GM18951 (cell line): ENCODE data around the gene KHSRP.
A peak's percentile ranks its signal among the peaks of the same experiment; 100 is the strongest.

ENCODE experiments used
- POLR2A ChIP-seq: IDR thresholded peaks from 4 replicates; pipeline ENCODE4 v1.6.1; 2011; ENCODE audit warnings: mild to moderate bottlenecking; ENCODE audit not compliant: insufficient read length, insufficient read depth; ENCODE audit errors: extremely low read depth
- in situ Hi-C: fragments of 300-500 bp; cut with MboI; formaldehyde crosslinking; loops from one replicate; pipeline ENCODE4 v1.12.0; 2022; ENCODE audit warnings: low sequenced_read_pairs, mixed read lengths, inconsistent platforms; ENCODE audit not compliant: unreplicated experiment

The KHSRP gene

DNA sequence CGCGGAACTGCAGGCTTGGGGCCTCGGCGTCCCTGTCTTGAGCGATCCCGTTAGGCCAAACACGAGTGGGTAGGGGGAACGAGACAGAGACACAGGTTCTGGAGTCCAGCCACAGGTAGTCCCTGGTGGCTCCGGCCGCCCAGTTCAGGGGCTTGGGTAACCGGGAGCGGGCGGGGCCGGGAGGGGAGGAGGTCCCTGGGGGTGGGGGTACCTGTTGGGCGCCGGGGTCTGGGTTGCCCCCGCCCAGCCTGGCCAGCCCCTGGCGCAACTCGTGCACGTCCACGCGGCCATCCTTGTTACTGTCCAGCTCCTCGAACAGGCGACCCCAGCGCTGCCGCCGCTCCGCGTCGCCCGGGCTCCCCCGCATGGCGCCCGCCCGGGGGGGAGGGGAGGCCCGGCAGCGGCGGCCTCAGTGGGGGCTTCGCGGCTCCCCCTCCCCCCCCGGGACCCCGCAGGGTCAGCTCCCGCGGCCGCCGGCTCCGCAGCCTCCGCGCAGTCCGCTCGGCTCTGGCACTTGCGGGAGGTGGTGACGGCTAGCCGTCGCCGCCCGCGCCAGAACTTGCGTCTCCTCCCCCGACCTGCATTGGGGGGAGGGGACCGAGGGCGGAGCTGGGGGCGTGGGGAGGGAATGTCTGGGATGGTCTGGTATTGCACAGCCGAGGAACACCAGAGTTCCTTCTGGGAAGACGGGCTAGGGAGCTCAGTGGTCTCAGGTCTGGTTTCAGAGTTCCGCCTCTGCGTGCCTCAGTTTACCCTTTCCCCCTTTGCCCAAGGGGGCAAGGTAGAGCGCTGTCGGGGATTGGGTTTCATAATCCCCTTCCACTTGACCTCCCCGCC is 34.9 kb upstream of the KHSRP start, which contains the start of gene SLC25A23:
Gene SLC25A23 (minus strand): TSS at position 531 of the 837 bp plus-strand sequence. CDS start 164 bp downstream, at position 367.
- peak; percentile 56 for TF ChIP-seq POLR2A
- in situ Hi-C loops = no loop called here

DNA sequence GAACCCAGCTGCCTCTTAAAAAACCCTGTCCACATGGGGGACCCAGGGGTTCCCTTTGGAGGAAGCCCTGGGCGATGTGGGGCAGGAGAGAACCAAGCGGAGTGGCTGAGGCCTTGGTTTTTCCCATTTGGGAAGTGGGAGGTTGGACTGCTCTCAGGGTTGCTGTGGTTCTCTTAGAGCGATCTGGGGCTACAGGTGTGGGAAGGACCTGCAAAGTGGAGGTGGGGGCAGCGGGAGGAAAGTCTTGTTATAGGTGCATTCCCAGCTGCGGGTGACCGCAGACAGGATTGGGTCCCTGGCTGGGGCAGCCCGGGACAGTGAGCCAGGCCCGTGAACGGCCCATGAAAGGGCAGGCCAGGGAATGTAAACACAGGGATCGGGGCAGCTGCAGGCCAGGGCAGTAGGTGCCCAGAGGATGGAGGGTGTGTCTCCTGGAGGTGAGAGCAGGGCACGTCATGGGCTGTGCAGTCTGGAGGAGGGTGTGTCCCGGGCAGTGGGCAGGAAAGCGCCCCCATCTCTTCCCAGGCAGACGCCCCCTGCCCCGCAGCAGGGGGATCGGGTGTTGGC is 34.2 kb upstream of the KHSRP start:
- in situ Hi-C loops = no loop called here
- TF ChIP-seq POLR2A = no peak

DNA sequence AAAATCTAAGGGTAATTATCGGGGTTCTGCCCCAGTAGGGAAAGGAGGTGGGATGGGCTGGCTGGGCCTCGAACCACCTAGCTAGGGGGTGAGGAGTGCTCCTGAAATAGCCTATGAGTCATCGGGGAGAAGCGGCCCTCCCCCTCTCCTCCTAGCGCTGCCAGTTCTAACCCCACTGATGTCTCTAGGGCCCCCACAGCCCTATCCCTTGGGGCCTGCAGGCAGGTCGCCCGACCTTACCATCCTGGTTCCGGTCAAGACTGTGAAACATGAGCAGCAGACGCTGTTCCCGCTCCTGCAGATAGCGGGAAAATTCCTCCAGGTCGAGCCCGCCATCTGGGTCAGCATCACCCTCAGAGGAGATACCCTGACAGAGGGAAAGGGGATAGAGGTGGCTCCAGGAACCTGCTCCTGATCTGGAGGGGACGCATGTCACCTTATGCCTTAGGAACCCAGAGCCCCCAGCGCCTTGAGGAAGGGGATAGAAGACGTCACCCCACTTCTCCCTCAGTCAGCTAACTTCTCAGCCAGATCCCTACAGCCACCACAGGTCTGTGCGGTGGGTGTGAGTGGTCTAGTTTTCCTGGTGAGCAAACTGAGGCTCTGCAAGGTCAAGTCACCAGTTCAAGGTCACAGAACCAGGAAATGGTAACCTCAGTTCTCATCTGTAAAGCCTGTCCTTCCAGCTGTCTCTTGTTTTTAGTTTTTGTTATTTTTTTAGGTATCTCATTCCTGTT is 33.5 kb upstream of the KHSRP start:
- TF ChIP-seq POLR2A = no peak
- in situ Hi-C loops = no loop called here

DNA sequence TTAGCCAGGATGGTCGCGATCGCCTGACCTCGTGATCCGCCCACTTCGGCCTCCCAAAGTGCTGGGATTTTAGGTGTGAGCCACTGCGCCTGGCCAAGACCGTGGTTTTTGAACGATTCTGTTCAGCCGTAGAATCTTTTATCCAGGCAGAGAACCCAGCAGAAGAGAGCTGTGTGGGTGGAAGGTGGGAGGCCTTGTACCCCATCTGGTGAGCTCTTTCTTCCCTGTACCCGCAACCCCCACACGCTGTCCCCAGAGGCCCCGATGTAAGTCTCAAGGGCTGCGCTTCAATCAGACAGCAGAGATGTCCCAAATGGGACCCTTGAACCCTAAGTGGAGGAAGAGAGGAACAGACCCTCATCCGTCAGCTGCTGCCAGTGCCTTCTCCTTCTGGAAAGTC is 31.3 kb upstream of the KHSRP start:
- TF ChIP-seq POLR2A = no peak
- in situ Hi-C loops = no loop called here

DNA sequence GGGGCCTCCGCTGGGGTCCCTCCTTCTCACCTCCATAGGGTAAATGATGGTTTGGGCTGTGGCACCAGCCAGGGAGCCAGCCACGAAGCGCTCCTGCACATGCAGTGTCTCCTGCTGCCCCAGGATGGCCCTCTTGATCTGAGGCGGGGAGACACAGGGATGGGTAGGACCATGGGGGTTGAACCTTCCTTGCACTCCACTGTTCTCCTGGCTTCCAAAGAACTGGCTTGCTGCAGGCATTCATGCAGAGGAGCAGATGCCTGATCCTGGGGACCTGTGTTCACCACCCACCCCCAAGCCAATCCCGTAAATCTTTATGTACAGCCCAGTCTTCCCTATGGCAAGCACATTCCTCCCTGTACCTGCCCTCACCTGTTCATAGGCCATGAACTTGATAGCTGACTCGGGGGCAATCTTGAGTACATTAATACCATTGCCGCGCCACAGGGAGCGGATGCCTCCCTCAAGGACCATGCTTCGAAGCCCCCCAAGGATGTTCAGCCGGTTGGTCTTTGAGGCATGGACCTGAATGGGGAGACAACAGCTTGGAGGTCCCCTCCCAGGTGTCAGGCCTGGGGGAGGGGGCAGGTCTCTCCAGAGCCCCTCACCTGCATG is 29.4 kb upstream of the KHSRP start:
- TF ChIP-seq POLR2A = no peak
- in situ Hi-C loops = no loop called here

DNA sequence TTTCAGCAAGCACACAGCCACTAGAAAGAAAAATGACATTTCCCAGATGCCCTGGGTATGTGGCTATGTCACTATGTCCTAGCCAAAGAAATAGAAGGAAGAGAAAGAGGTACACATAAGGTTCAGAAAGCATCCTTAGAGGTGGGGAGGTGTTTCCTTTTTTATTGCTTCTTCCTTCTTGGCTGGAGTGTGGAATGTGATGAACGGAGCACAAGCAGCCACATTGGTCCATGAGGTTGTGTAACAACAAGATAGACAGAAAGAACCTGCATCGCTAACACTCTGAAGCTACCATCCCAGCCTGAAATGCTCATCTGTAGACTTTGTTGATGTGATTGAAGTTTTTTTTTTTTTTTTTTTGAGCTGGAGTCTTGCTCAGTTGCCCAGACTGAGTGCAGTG is 28.3 kb upstream of the KHSRP start:
- in situ Hi-C loops = no loop called here
- TF ChIP-seq POLR2A = no peak

DNA sequence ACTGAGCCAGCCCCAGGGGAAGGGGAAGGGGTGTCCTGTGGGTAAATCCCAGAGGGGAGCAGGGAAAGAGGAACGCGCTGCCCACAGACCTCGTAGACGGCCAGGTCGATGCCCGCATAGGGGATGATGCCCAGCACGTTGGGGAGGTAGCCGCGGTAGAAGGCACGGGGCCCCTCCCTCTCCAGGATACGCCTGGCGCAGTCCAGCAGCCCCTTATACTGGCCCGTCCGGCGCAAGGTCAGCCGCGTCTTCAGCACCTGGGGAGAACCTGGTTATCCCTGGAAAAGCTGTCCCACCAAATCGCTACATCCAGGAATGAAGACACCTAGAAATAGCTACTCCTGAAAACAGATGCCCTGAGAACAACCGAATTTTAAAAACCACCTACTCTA is 27.6 kb upstream of the KHSRP start:
- in situ Hi-C loops = no loop called here
- no peak for TF ChIP-seq POLR2A

DNA sequence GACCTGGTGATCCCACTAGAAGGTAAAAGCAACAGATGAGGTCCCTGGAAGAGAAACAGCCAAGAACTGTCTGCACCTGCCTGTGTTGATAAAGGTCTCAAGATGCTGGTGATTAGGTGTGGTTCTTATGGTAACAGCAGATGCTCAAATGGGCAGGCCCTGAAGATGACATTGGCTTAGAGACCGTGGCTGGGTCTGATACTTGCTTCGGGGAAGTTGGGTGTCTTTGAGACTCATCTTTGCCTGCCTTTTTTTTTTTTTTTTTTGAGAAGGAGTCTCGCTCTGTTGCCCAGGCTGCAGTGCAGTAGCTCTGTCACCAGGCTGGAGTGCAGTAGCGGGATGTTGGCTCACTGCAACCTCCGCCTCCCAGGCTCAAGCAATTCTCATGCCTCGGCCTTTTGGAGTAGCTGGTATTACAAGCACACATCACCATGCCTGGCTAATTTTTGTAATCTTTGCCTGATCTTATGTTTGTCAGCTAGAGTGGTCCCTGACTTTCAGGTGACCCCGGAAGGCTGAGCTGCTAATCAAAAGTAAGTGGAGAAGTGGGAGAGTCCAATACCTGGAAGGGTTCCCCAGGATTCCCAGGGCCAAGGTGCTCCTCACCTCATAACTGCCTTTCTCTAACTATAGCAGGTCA is 27.1 kb upstream of the KHSRP start:
- TF ChIP-seq POLR2A = no peak
- in situ Hi-C loops = no loop called here

DNA sequence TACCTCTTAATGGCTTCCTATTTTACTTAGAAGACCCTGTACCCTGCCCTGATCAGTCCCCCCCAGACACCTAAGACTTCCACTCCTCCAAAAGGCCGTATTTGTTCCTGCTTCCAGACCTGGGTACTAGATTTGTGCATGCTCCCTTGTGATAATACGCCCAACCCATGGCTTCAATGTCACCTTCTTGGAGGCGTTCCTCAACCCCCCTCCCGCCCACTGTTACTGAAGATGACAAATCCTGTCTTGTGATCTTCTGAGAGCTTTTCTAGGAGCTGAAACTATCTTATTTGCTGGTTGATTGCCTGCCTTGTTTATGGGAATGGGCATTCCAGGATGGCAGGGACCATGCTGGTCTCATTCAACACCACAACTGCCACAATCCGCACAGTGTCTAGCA is 25.6 kb upstream of the KHSRP start:
- in situ Hi-C loops = no loop called here
- TF ChIP-seq POLR2A = no peak

DNA sequence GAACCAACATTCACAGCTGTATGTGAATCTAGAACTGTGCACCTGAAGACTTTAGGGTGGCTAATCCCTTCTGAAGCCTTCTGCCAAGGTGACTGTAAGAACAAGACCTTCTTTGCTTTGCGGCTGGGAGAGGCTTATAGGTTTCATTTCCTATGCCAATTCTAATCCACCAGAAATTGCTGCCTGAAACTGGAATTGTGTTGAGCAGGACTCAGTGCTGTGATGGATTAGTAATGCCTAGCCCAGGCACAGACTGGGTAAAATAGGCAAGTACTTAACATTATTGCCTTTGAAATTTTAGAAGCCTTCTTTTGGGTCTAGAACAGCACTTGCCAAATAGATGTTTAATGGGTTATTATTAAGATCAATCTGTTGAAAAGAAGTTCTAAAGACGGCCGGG is 23.4 kb upstream of the KHSRP start:
- in situ Hi-C loops = no loop called here
- no peak for TF ChIP-seq POLR2A

DNA sequence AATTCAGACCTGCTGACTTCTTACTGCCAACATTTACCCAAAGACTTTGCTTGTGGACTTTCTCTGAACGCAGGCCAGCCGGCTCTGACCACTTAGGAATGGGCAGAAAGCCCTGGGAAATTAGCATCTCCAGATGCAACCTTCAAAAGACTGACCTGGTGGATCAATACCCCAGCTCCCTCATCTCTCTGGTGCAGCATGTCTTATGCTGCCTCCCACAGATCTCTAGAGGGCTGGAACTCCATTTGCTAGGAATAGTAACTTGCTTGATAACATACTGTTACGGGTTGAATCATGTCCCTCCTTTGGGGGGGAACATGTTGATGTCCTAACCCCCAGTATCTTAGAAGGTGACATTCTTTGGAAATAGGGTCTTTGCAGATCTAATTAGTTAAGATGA is 21.8 kb upstream of the KHSRP start:
- no peak for TF ChIP-seq POLR2A
- in situ Hi-C loops = no loop called here

DNA sequence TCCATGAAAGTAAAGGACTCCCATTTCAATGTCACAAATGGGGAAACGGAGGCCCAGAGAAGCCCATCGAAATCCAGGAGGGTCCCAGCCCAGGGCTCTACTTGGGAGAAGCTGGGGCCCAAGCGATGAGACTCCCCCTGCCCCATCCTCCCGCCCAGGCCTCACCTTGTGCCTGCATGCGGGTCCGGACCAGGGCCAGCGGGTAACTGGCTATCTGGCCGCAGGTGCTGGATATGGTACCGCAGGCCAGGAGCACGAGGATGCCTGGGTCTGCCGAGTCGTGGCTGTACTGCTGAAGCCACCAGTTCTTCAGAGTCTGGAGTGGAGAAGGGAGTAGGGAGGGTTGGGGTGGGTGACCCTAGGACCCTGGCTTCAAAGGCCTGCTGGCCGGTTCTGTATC is 19.4 kb upstream of the KHSRP start:
- in situ Hi-C loops = no loop called here
- TF ChIP-seq POLR2A = no peak
